ENCODE data around the gene ZNF407. TPM values are rescaled to one million over a fixed set of nuclear protein-coding genes. Genes with fewer than 3 reads are reported as not detected.

The ZNF407 gene
- total and polyA plus RNA-seq, 2 experiments from 2014 or later, result 2.1 to 10.4 TPM

- DNase-seq (ENCODE audit: low spot score) (no peak), ATAC-seq (no peak)
- H3K4me3 Mint-ChIP-seq, result no peak overlapping the region
- no peaks in the 10 kb centered on the region for H3K9me2 ChIP-seq (ENCODE audit: insufficient read depth)
- peaks cover 10% of the 10 kb centered on the region for H3K27me3 Mint-ChIP-seq (ENCODE audit: insufficient read depth, low read depth, poor library complexity)
- TF ChIP-seq POLR2AphosphoS5 (IDR thresholded peaks at IDR 0.05; ENCODE audit: low read depth) (no peak), CREB1 (CRISPR knock-in tag; IDR thresholded peaks at IDR 0.05; ENCODE audit: low read depth) (no peak)
- H3K79me2 ChIP-seq (replicated peaks; ENCODE audit: insufficient read depth), result no peaks in the 10 kb centered on the region
- H3K27ac Mint-ChIP-seq, result no peak overlapping the region
- H4K20me1 ChIP-seq (replicated peaks; ENCODE audit: insufficient read depth), result no peaks in the 10 kb centered on the region
- H3F3A ChIP-seq (replicated peaks; ENCODE audit: low read depth), result no peaks in the 10 kb centered on the region
- H3K4me3 ChIP-seq, result no peak overlapping the region
- peaks cover 63% of the 10 kb centered on the region for H3K4me1 Mint-ChIP-seq
- H3K36me3 ChIP-seq (ENCODE audit: insufficient read depth), result no peaks in the 10 kb centered on the region
- no peaks in the 10 kb centered on the region for H3K27me3 ChIP-seq (ENCODE audit: insufficient read depth)
- no peaks in the 10 kb centered on the region for H3K36me3 Mint-ChIP-seq (ENCODE audit: low read depth)
- peak overlapping the region; percentile 9 for H3K4me2 ChIP-seq
- H3K27ac ChIP-seq (ENCODE audit: low read depth), result no peak overlapping the region
- H3K4me1 ChIP-seq (ENCODE audit: insufficient read depth), result peaks cover 61% of the 10 kb centered on the region
- no peaks in the 10 kb centered on the region for H3K9me3 Mint-ChIP-seq
- H2AFZ ChIP-seq, result no peak overlapping the region
Measured at GRCh38 chr18:74799542-74799941, 201.9 kb downstream of the ZNF407 start.

GRCh38 chr18:74800098-74800497 lies 202.4 kb downstream of the ZNF407 start:
- Histone ChIP-seq H3K36me3 (ENCODE audit: insufficient read depth) (no peaks in the 10 kb centered on the region), H3K27me3 (ENCODE audit: insufficient read depth) (no peaks in the 10 kb centered on the region), H3K79me2 (replicated peaks; ENCODE audit: insufficient read depth) (no peaks in the 10 kb centered on the region), H3K4me1 (ENCODE audit: insufficient read depth) (peaks cover 62% of the 10 kb centered on the region), H3K4me2 (peak overlapping the region; percentile 9), H2AFZ (no peak overlapping the region), H3K9me2 (ENCODE audit: insufficient read depth) (no peaks in the 10 kb centered on the region), H4K20me1 (replicated peaks; ENCODE audit: insufficient read depth) (no peaks in the 10 kb centered on the region), H3K27ac (ENCODE audit: low read depth) (peak overlapping the region; percentile 3; the same call in 1 of the 2 replicates), H3F3A (replicated peaks; ENCODE audit: low read depth) (no peaks in the 10 kb centered on the region), H3K4me3 (peak overlapping the region; percentile 6; the same call in 1 of the 2 replicates)
- peak overlapping the region; percentile 14; the same call in 1 of the 3 replicates for H3K4me3 Mint-ChIP-seq
- no peak for DNase-seq (ENCODE audit: low spot score)
- TF ChIP-seq EZH2phosphoT487 (IDR thresholded peaks at IDR 0.05; ENCODE audit: unreplicated experiment) (no peak), NANOG (IDR thresholded peaks at IDR 0.05; ENCODE audit: borderline replicate concordance) (peak; percentile 71; the same call in 1 of the 2 replicates), ZNF114 (CRISPR knock-in tag; IDR thresholded peaks at IDR 0.05) (no peak), REST (IDR thresholded peaks at IDR 0.05; ENCODE audit: unreplicated experiment) (no peak), STAT1 (IDR thresholded peaks at IDR 0.05; ENCODE audit: unreplicated experiment) (no peak)
- peaks cover 69% of the 10 kb centered on the region for H3K4me1 Mint-ChIP-seq
- H3K27me3 Mint-ChIP-seq (ENCODE audit: insufficient read depth, low read depth, poor library complexity), result peaks cover 10% of the 10 kb centered on the region
- peak overlapping the region; percentile 60 for H3K27ac Mint-ChIP-seq
- no peak for ATAC-seq
- H3K9me3 Mint-ChIP-seq, result no peaks in the 10 kb centered on the region
- no peaks in the 10 kb centered on the region for H3K36me3 Mint-ChIP-seq (ENCODE audit: low read depth)

- ATAC-seq, result peak; percentile 75
- Histone ChIP-seq H3K4me1 (ENCODE audit: insufficient read depth) (peaks cover 54% of the 10 kb centered on the region), H3K36me3 (ENCODE audit: insufficient read depth) (no peaks in the 10 kb centered on the region), H3K4me3 (no peak overlapping the region), H3K27me3 (ENCODE audit: insufficient read depth) (no peaks in the 10 kb centered on the region), H3K9me2 (ENCODE audit: insufficient read depth) (no peaks in the 10 kb centered on the region), H3K27ac (ENCODE audit: low read depth) (no peak overlapping the region), H2AFZ (no peak overlapping the region), H4K20me1 (replicated peaks; ENCODE audit: insufficient read depth) (no peaks in the 10 kb centered on the region), H3K4me2 (no peak overlapping the region), H3K79me2 (replicated peaks; ENCODE audit: insufficient read depth) (no peaks in the 10 kb centered on the region), H3F3A (replicated peaks; ENCODE audit: low read depth) (no peaks in the 10 kb centered on the region)
- Mint-ChIP-seq H3K27ac (peak overlapping the region; percentile 79), H3K36me3 (ENCODE audit: low read depth) (no peaks in the 10 kb centered on the region), H3K4me1 (peaks cover 60% of the 10 kb centered on the region), H3K4me3 (no peak overlapping the region), H3K27me3 (ENCODE audit: insufficient read depth, low read depth, poor library complexity) (peaks cover 8% of the 10 kb centered on the region), H3K9me3 (no peaks in the 10 kb centered on the region)
- peak; percentile 19 for DNase-seq (ENCODE audit: low spot score)
- TF ChIP-seq CTCF (conservative IDR thresholded peaks at IDR 0.05; ENCODE audit: low read depth in 2 of 2), result no peak
- TF ChIP-seq ZNF331 (CRISPR knock-in tag; IDR thresholded peaks at IDR 0.05; ENCODE audit: low read depth), result no peak
- TF ChIP-seq EZH2 (IDR thresholded peaks at IDR 0.05; ENCODE audit: low read depth, unreplicated experiment), result no peak
- no peak for TF ChIP-seq POLR2AphosphoS5 (IDR thresholded peaks at IDR 0.05; ENCODE audit: low read depth)
- TF ChIP-seq CREB1 (CRISPR knock-in tag; IDR thresholded peaks at IDR 0.05; ENCODE audit: low read depth), result no peak
- TF ChIP-seq EZH2phosphoT487 (IDR thresholded peaks at IDR 0.05; ENCODE audit: unreplicated experiment), result no peak
- no peak for TF ChIP-seq ETS1 (IDR thresholded peaks at IDR 0.05)
- TF ChIP-seq ZNF114 (CRISPR knock-in tag; IDR thresholded peaks at IDR 0.05), result no peak
- no peak for TF ChIP-seq NANOG (IDR thresholded peaks at IDR 0.05; ENCODE audit: borderline replicate concordance)
- TF ChIP-seq JUNB (IDR thresholded peaks at IDR 0.05; ENCODE audit: unreplicated experiment), result no peak
- no peak for TF ChIP-seq STAT1 (IDR thresholded peaks at IDR 0.05; ENCODE audit: unreplicated experiment)
Measured at GRCh38 chr18:74803117-74803516, 205.4 kb downstream of the ZNF407 start.
